A673 (cell line): ENCODE results near the gene CLCNKA. TPM values are rescaled to one million over a fixed set of nuclear protein-coding genes. Genes with fewer than 3 reads are reported as not detected.
A peak's percentile ranks its signal among the peaks of the same experiment; 100 is the strongest.

Experiments
- BruUV-seq: library from RNA; stranded (reverse); fragments of 400-500 nt; replicated peaks from 2 replicates; lab custom pipeline; 2021; lab: Mats Ljungman, UMichigan
- CTCF ChIA-PET: fragments of 300-600 bp; sonication (Branson Sonifier 250); formaldehyde crosslinking; loops from one replicate; lab custom pipeline; 2022; ENCODE audit warnings: antibody characterized with exemption; lab: Charles Lee
- POLR2A ChIA-PET: fragments of 300-600 bp; sonication (Branson Sonifier 250); formaldehyde crosslinking; loops from one replicate; lab custom pipeline; 2022; ENCODE audit warnings: antibody characterized with exemption; ENCODE audit not compliant: low non-redundant PET; lab: Charles Lee
- DNase-seq: peaks from one replicate; pipeline ENCODE4 v3.0.0-alpha.2; 2015; ENCODE audit warnings: low spot score
- H3K27ac ChIP-seq: fragments of 200-600 bp; sonication (generic); 2 replicates; pipeline ENCODE4 v1.5.1; 2016; ENCODE audit warnings: mixed run types, low read depth, mild to moderate bottlenecking, mixed read lengths, antibody characterized with exemption, low read length; ENCODE audit not compliant: poor library complexity, severe bottlenecking
- H3K27me3 ChIP-seq: fragments of 200-600 bp; sonication (generic); replicated peaks from 2 replicates; pipeline ENCODE4 v1.6.1; 2017; ENCODE audit warnings: mixed run types, low read depth, mild to moderate bottlenecking, mixed read lengths, antibody characterized with exemption, low read length; ENCODE audit not compliant: insufficient read depth, poor library complexity
- H3K36me3 ChIP-seq: fragments of 200-600 bp; sonication (generic); 2 replicates; pipeline ENCODE4 v1.6.1; 2016; ENCODE audit warnings: mixed run types, mild to moderate bottlenecking, mixed read lengths, antibody characterized with exemption, low read length; ENCODE audit not compliant: insufficient read depth, poor library complexity, severe bottlenecking
- H3K4me1 ChIP-seq: fragments of 200-600 bp; sonication (generic); 2 replicates; pipeline ENCODE4 v1.6.1; 2017; ENCODE audit warnings: mixed run types, mild to moderate bottlenecking, mixed read lengths, antibody characterized with exemption, low read length; ENCODE audit not compliant: insufficient read depth, poor library complexity, severe bottlenecking
- H3K4me3 ChIP-seq: fragments of 200-600 bp; sonication (generic); 2 replicates; pipeline ENCODE4 v1.5.1; 2016; ENCODE audit warnings: low read depth, mixed run types, mild to moderate bottlenecking, mixed read lengths, low read length; ENCODE audit not compliant: poor library complexity, severe bottlenecking
- H3K9me3 ChIP-seq: fragments of 200-600 bp; sonication (generic); 2 replicates; pipeline ENCODE4 v1.6.1; 2016; ENCODE audit warnings: mixed run types, low read depth, mild to moderate bottlenecking, mixed read lengths, antibody characterized with exemption, low read length; ENCODE audit not compliant: poor library complexity, severe bottlenecking
- EZH2 ChIP-seq: fragments of 200-600 bp; sonication (generic); IDR thresholded peaks from 2 replicates; pipeline ENCODE4 v1.6.1; 2017; ENCODE audit warnings: borderline replicate concordance, low read depth, mild to moderate bottlenecking, mixed read lengths, antibody characterized with exemption, low read length; ENCODE audit not compliant: poor library complexity, severe bottlenecking
- intact Hi-C: fragments of 100-400 bp; cut with micrococcal nuclease; formaldehyde crosslinking; loops from one replicate; pipeline ENCODE4 v1.10.0; 2022; ENCODE audit not compliant: unreplicated experiment
- total RNA-seq: library from RNA; stranded (reverse); gene quantifications from 2 replicates; pipeline ENCODE4 v1.2.3, GENCODE V29; 2021
- TF ChIP-seq, protein P1 (sequence below): fragments of 300-800, 200-600 bp; sonication (generic); conservative IDR thresholded peaks from 2 replicates; pipeline ENCODE4 v1.5.1; 2017; ENCODE audit warnings: low read depth, mild to moderate bottlenecking, antibody characterized with exemption, low read length, moderate library complexity, mixed read lengths

Gene CLCNKA
- total RNA-seq, 1 experiment from 2014 or later, result not detected

DNA sequence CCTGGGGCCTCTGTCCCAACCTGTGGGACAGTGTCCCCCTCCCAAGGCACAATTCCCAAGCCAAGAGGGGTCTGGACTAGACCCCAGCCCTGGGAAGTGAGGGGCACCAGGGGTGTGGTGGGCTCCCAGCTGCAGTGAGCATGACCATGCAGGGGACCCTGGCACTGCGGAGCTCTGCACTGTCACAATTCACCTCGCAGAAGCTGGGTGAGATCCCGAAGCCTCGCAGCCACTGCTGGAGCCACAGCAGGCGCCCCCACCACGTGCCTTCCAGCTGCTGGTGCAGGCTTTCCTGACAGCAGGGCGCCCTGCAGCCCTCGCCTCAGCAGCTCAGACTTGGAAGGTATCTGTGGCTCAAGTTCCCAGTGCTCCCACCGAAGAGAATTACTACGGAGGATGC, 27.8 kb upstream of the CLCNKA start:
- Histone ChIP-seq H3K27me3 (no peaks in the 10 kb centered on the region), H3K36me3 (no peaks in the 10 kb centered on the region), H3K9me3 (no peaks in the 10 kb centered on the region), H3K4me1 (no peaks in the 10 kb centered on the region), H3K27ac (no peak overlapping the region), H3K4me3 (no peak overlapping the region)
- ChIA-PET CTCF (no interaction called here), POLR2A (no interaction called here)
- no peak for TF ChIP-seq EZH2
- TF ChIP-seq, protein P1, sequence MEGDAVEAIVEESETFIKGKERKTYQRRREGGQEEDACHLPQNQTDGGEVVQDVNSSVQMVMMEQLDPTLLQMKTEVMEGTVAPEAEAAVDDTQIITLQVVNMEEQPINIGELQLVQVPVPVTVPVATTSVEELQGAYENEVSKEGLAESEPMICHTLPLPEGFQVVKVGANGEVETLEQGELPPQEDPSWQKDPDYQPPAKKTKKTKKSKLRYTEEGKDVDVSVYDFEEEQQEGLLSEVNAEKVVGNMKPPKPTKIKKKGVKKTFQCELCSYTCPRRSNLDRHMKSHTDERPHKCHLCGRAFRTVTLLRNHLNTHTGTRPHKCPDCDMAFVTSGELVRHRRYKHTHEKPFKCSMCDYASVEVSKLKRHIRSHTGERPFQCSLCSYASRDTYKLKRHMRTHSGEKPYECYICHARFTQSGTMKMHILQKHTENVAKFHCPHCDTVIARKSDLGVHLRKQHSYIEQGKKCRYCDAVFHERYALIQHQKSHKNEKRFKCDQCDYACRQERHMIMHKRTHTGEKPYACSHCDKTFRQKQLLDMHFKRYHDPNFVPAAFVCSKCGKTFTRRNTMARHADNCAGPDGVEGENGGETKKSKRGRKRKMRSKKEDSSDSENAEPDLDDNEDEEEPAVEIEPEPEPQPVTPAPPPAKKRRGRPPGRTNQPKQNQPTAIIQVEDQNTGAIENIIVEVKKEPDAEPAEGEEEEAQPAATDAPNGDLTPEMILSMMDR, result no peak
- no peak for DNase-seq
- BruUV-seq, result no TSS peak
- intact Hi-C loops, result no loop called here

DNA sequence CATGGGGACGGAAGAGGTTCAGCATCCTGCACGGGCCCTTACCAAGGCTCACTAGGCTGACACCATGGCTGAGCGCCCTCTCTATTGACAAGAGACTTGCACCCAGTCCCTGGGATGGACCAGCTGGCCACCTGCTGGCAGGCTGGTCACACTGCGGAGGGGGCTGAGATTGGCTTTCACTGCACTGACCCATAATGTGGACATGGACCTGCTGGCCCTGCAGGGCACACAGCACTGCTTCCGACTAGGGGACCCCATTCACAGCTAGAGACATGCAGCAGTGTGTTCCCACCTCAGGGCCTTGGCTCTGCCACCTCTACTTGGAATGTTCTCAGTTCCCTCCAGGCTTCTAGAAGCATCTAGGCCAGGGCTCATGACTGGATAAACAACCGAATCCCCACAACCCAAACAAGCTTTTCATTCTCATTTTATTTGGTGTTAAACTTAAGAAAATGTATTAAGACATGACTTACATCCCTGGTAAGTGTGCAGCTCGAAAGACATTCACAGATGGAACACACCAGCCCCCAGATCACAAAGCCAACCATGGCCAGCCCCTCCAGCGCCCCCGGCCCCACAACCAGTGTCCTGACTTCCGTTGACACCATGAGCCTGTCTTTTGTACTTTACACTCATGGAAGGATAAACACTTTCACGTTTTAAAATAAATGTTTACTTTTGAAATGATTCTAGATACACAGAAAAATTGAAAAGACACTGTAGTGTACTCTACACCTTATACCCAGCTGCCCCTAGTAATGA, 27.1 kb upstream of the CLCNKA start:
- no peaks in the 10 kb centered on the region for H3K4me1 ChIP-seq
- no peaks in the 10 kb centered on the region for H3K36me3 ChIP-seq
- peak; percentile 29 for DNase-seq
- H3K4me3 ChIP-seq, result no peak overlapping the region
- no peak overlapping the region for H3K27ac ChIP-seq
- ChIA-PET CTCF (no interaction called here), POLR2A (no interaction called here)
- intact Hi-C loops, result no loop called here
- no peaks in the 10 kb centered on the region for H3K27me3 ChIP-seq
- TF ChIP-seq EZH2, result no peak
- TF ChIP-seq, protein P1, result peak; percentile 62
- no TSS peak for BruUV-seq
- no peaks in the 10 kb centered on the region for H3K9me3 ChIP-seq

DNA sequence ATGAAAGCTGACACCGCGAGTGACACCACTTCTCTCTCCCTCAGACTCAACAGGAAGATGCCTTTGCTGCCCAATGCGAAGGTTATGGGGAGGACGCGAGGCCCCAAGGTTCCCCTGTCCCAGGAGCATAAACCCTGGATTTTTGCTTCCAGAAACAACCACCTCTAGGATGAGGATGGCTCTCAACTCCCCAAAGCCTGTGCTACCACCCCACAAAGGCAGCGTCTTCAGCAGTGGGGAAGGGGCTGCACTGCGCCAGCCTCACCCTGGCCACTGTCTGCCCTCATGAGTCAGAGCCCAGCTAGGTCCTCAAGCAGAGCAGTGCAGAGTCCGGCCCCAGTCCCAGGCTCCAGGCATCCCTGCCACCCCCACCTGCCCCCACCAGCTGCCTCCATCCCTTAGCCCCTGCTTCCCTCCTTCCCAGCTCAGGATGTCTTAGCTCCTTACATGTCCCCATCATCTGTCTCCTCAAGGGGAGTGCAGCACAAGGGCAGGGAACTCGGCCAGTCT, 24.7 kb upstream of the CLCNKA start:
- TF ChIP-seq, protein P1, result no peak
- Histone ChIP-seq H3K4me3 (no peak overlapping the region), H3K9me3 (no peaks in the 10 kb centered on the region), H3K27ac (no peak overlapping the region), H3K27me3 (no peaks in the 10 kb centered on the region), H3K4me1 (no peaks in the 10 kb centered on the region), H3K36me3 (no peaks in the 10 kb centered on the region)
- no TSS peak for BruUV-seq
- DNase-seq, result no peak
- intact Hi-C loops, result no loop called here
- ChIA-PET POLR2A (no interaction called here), CTCF (no interaction called here)
